ENCODE results near the gene CD101. TPM values are rescaled to one million over a fixed set of nuclear protein-coding genes. Genes with fewer than 3 reads are reported as not detected.

CD101 gene
- total RNA-seq, 4 donors from 2014 or later: under 0.01 to 2.9 (median 0.59) TPM; not detected in 1

DNA sequence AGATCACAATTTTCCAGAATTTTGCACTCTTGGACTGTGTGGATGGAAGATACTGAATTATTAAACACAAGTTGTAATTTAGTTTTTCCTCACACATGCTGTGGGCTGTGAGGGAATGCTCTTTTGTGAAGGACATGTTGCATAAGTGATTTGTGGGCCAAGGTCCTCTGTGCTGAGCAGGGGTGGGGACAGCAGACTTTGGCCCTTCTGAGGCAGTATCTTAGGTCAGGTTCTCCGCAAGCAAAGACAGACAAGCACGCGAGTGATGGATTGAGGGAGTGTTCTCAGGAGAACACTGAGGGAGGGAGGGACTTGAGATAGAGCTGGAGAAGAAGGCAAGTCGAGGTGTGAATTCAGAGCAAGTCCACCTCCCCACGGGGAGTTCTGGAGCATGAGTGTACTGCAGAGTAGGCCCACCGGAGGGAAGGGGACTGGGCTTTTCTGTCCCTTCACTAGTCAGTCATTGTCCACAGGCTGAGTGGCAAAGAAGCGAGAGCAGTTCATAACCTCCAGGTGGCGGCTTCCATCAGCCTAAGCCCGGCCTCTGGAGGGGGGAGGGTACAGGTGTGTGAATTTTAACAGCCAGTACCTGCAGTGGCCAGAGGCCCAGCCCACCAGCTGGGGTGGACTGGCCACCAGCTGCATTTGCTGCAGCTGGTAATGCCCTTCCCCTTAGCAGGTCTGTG lies 19.1 kb upstream of the CD101 start:
- H3K36me3 ChIP-seq: no peaks in the 10 kb centered on the region
- H3K27ac ChIP-seq: peak overlapping the region in 1 of 4 donors; percentile 34
- TF ChIP-seq EP300 (IDR thresholded peaks at IDR 0.05): no peak
- TF ChIP-seq POLR2A (IDR thresholded peaks at IDR 0.05): no peak
- TF ChIP-seq CTCF (IDR thresholded peaks at IDR 0.05): no peak
- DNase-seq (ENCODE audit: low spot score in 2 of 2): no peak
- H3K4me3 ChIP-seq: no peak overlapping the region
- no peaks in the 10 kb centered on the region for H3K9me3 ChIP-seq
- 82 to 86% methylated on average over 8 to 9 of the region's 9 CpGs for WGBS, 2 donors
- H3K4me1 ChIP-seq: peaks cover 0 to 5% (median 0%) of the 10 kb centered on the region in 4 donors
- H3K27me3 ChIP-seq: no peaks in the 10 kb centered on the region

- Histone ChIP-seq H3K4me3 (no peak overlapping the region), H3K4me1 (peaks cover 0 to 5% (median 0%) of the 10 kb centered on the region in 4 donors), H3K27ac (peak overlapping the region in 1 of 4 donors; percentile 34), H3K27me3 (no peaks in the 10 kb centered on the region), H3K9me3 (no peaks in the 10 kb centered on the region), H3K36me3 (no peaks in the 10 kb centered on the region)
- TF ChIP-seq POLR2A (IDR thresholded peaks at IDR 0.05): no peak
- no peak for TF ChIP-seq CTCF (IDR thresholded peaks at IDR 0.05)
- TF ChIP-seq EP300 (IDR thresholded peaks at IDR 0.05): no peak
- 59 to 71% methylated on average over 5 of the region's 5 CpGs for WGBS, 2 donors
- DNase-seq (ENCODE audit: low spot score in 2 of 2): no peak
These were observed 18.4 kb upstream of the CD101 start for GRCh38 chr1:116983112-116983511.

- H3K27me3 ChIP-seq: no peaks in the 10 kb centered on the region
- no peaks in the 10 kb centered on the region for H3K36me3 ChIP-seq
- no peaks in the 10 kb centered on the region for H3K9me3 ChIP-seq
- no peak for DNase-seq (ENCODE audit: low spot score in 2 of 2)
- TF ChIP-seq CTCF (IDR thresholded peaks at IDR 0.05): no peak
- no peak overlapping the region for H3K27ac ChIP-seq
- H3K4me3 ChIP-seq: no peak overlapping the region
- H3K4me1 ChIP-seq: peaks cover 0 to 5% (median under 1%) of the 10 kb centered on the region in 4 donors
- WGBS, 2 donors: 28 to 38% methylated on average over 4 of the region's 4 CpGs
These were observed 17.9 kb upstream of the CD101 start for GRCh38 chr1:116983678-116984077.

DNA sequence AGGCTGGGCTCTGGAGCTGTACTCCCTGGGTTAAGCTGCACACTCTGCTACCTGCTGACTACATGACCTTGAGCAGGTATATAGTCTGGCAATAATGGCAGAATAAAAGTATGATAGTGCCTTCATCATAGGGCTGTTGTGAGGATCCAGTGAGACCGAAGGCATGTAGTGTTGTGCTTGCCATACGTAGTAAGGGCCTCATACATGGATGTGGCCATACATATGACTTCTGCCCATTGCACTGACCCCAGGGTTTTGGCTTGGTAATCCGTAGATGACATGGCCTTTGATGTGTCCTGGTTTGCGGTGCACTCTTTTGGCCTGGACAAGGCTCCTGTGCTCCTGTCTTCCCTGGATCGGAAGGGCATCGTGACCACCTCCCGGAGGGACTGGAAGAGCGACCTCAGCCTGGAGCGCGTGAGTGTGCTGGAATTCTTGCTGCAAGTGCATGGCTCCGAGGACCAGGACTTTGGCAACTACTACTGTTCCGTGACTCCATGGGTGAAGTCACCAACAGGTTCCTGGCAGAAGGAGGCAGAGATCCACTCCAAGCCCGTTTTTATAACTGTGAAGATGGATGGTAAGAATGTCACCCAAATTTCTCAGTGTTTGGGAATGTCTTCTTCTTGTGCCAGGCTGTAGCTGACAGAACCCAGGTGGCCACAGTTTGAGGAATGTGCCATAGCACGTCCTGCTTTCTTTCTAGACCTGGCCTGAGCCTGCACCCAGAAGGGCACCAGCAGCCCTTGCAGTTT lies 17.0 kb upstream of the CD101 start:
- no peaks in the 10 kb centered on the region for H3K36me3 ChIP-seq
- TF ChIP-seq CTCF (IDR thresholded peaks at IDR 0.05) (no peak), EP300 (IDR thresholded peaks at IDR 0.05) (no peak), POLR2A (IDR thresholded peaks at IDR 0.05) (no peak)
- no peak overlapping the region for H3K27ac ChIP-seq
- peaks cover 0 to 8% (median 3%) of the 10 kb centered on the region in 4 donors for H3K4me1 ChIP-seq
- no peak overlapping the region for H3K4me3 ChIP-seq
- 93 to 98% methylated on average over 14 of the region's 14 CpGs for WGBS, 2 donors
- no peak for DNase-seq (ENCODE audit: low spot score in 2 of 2)
- no peaks in the 10 kb centered on the region for H3K27me3 ChIP-seq
- H3K9me3 ChIP-seq: no peaks in the 10 kb centered on the region
